KMS-11 (cell line): ENCODE data around the gene PAM.

ENCODE experiments used
- H2AFZ ChIP-seq: fragments of 200-600 bp; sonication (generic); 2 replicates; pipeline ENCODE4 v1.6.1; 2016; ENCODE audit warnings: antibody characterized with exemption, mixed run types, low read depth
- H3K27ac ChIP-seq: fragments of 200-600 bp; sonication (generic); 2 replicates; pipeline ENCODE4 v1.6.1; 2016; ENCODE audit warnings: mild to moderate bottlenecking, mixed run types
- H3K27me3 ChIP-seq: fragments of 200-600 bp; sonication (generic); 2 replicates; pipeline ENCODE4 v1.6.1; 2017; ENCODE audit warnings: mild to moderate bottlenecking, low read depth, mixed run types, moderate library complexity; ENCODE audit not compliant: insufficient read depth
- H3K36me3 ChIP-seq: fragments of 200-600 bp; sonication (generic); 2 replicates; pipeline ENCODE4 v1.6.1; 2017; ENCODE audit warnings: mild to moderate bottlenecking, mixed run types; ENCODE audit not compliant: insufficient read depth
- H3K4me1 ChIP-seq: fragments of 200-600 bp; sonication (generic); 2 replicates; pipeline ENCODE4 v1.6.1; 2016; ENCODE audit warnings: mild to moderate bottlenecking, low read depth, mixed run types; ENCODE audit not compliant: poor library complexity, severe bottlenecking
- H3K4me2 ChIP-seq: fragments of 200-600 bp; sonication (generic); 2 replicates; pipeline ENCODE4 v1.7.0; 2016; ENCODE audit warnings: mild to moderate bottlenecking, mixed run types
- H3K4me3 ChIP-seq: fragments of 200-600 bp; sonication (generic); IDR thresholded peaks from 2 replicates; pipeline ENCODE4 v1.6.1; 2017; ENCODE audit warnings: low read depth, low read length, mixed read lengths; ENCODE audit not compliant: insufficient read depth
- H3K79me2 ChIP-seq: fragments of 200-600 bp; sonication (generic); 2 replicates; pipeline ENCODE4 v1.6.1; 2016; ENCODE audit warnings: low read depth, mixed run types; ENCODE audit not compliant: insufficient read depth
- H3K9ac ChIP-seq: fragments of 200-600 bp; sonication (generic); 2 replicates; pipeline ENCODE4 v1.6.1; 2016; ENCODE audit warnings: mild to moderate bottlenecking, mixed run types
- H4K20me1 ChIP-seq: fragments of 200-600 bp; sonication (generic); 2 replicates; pipeline ENCODE4 v1.6.1; 2016; ENCODE audit warnings: mild to moderate bottlenecking, mixed run types; ENCODE audit not compliant: insufficient read depth
- TF ChIP-seq, protein P1 (sequence below): fragments of 200-600 bp; sonication (generic); conservative IDR thresholded peaks from 2 replicates; pipeline ENCODE4 v1.6.1; 2017; ENCODE audit warnings: low read depth, mild to moderate bottlenecking, antibody characterized with exemption, low read length, moderate library complexity, mixed read lengths

The PAM gene

DNA sequence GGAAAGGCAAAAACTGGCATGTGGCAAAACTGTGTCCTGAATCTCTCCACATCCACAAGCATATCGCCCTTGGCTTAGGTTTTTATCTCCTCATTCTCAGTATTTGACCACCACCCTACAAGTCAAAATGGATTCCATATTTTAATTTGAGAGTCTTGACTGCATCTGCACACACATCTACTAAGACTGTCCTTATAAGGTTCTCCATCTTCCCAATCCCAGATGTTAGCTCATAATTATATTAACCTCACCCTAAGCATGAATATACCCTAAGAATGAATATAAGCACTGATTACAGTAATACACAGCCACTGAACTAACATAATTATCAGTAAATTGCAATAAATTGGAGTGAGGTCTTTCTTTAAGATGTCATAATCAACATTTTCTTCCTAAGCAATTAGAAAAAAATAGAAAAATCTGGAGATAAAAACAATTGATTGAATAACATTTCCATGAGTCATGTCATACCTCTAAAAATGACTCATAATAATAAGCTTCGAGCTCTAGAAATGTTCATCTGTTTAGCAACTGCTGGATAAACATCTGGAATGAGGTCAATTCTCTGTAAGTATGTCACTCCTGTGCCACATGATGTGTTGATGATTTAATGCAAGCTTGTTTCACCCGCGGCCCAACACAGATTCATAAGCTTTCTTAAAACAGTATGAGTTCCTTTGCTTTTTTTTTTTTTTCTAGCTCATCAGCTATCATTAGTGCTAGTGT lies 39.9 kb upstream of the PAM start:
- H2AFZ ChIP-seq, result no peak overlapping the region
- no peak overlapping the region for H3K4me2 ChIP-seq
- TF ChIP-seq, protein P1, sequence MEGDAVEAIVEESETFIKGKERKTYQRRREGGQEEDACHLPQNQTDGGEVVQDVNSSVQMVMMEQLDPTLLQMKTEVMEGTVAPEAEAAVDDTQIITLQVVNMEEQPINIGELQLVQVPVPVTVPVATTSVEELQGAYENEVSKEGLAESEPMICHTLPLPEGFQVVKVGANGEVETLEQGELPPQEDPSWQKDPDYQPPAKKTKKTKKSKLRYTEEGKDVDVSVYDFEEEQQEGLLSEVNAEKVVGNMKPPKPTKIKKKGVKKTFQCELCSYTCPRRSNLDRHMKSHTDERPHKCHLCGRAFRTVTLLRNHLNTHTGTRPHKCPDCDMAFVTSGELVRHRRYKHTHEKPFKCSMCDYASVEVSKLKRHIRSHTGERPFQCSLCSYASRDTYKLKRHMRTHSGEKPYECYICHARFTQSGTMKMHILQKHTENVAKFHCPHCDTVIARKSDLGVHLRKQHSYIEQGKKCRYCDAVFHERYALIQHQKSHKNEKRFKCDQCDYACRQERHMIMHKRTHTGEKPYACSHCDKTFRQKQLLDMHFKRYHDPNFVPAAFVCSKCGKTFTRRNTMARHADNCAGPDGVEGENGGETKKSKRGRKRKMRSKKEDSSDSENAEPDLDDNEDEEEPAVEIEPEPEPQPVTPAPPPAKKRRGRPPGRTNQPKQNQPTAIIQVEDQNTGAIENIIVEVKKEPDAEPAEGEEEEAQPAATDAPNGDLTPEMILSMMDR, result no peak
- no peak overlapping the region for H3K9ac ChIP-seq
- no peak overlapping the region for H3K4me3 ChIP-seq
- H3K27me3 ChIP-seq, result no peaks in the 10 kb centered on the region
- H3K27ac ChIP-seq, result no peak overlapping the region
- H4K20me1 ChIP-seq, result no peaks in the 10 kb centered on the region
- H3K4me1 ChIP-seq, result no peaks in the 10 kb centered on the region
- H3K79me2 ChIP-seq, result no peaks in the 10 kb centered on the region
- H3K36me3 ChIP-seq, result no peaks in the 10 kb centered on the region

GRCh38 chr5:102716017-102716416 lies 39.1 kb upstream of the PAM start:
- TF ChIP-seq, protein P1, result no peak
- no peaks in the 10 kb centered on the region for H3K36me3 ChIP-seq
- H3K4me1 ChIP-seq, result no peaks in the 10 kb centered on the region
- H3K27ac ChIP-seq, result no peak overlapping the region
- H4K20me1 ChIP-seq, result no peaks in the 10 kb centered on the region
- H3K27me3 ChIP-seq, result no peaks in the 10 kb centered on the region
- no peak overlapping the region for H3K9ac ChIP-seq
- H3K4me3 ChIP-seq, result no peak overlapping the region
- H3K79me2 ChIP-seq, result no peaks in the 10 kb centered on the region
- H2AFZ ChIP-seq, result no peak overlapping the region
- no peak overlapping the region for H3K4me2 ChIP-seq

GRCh38 chr5:102718819-102719218 lies 36.3 kb upstream of the PAM start:
- no peak overlapping the region for H3K27ac ChIP-seq
- H3K79me2 ChIP-seq, result no peaks in the 10 kb centered on the region
- no peaks in the 10 kb centered on the region for H3K36me3 ChIP-seq
- H3K4me1 ChIP-seq, result no peaks in the 10 kb centered on the region
- TF ChIP-seq, protein P1, result no peak
- no peak overlapping the region for H2AFZ ChIP-seq
- H3K9ac ChIP-seq, result no peak overlapping the region
- H3K4me3 ChIP-seq, result no peak overlapping the region
- no peaks in the 10 kb centered on the region for H4K20me1 ChIP-seq
- H3K27me3 ChIP-seq, result no peaks in the 10 kb centered on the region
- no peak overlapping the region for H3K4me2 ChIP-seq

GRCh38 chr5:102719886-102720285 lies 35.2 kb upstream of the PAM start:
- H3K4me3 ChIP-seq, result no peak overlapping the region
- H4K20me1 ChIP-seq, result no peaks in the 10 kb centered on the region
- no peak overlapping the region for H3K9ac ChIP-seq
- no peaks in the 10 kb centered on the region for H3K79me2 ChIP-seq
- H3K36me3 ChIP-seq, result no peaks in the 10 kb centered on the region
- H3K27me3 ChIP-seq, result no peaks in the 10 kb centered on the region
- H2AFZ ChIP-seq, result no peak overlapping the region
- no peaks in the 10 kb centered on the region for H3K4me1 ChIP-seq
- H3K27ac ChIP-seq, result no peak overlapping the region
- TF ChIP-seq, protein P1, result no peak
- no peak overlapping the region for H3K4me2 ChIP-seq
